HL-60 (cell line): Measurements from ENCODE around the gene ATL1.

Experiments
- CTCF ChIP-seq: IDR thresholded peaks from one replicate; pipeline ENCODE4 v1.5.1; 2011; ENCODE audit warnings: low read length, control low read depth, inconsistent platforms; ENCODE audit not compliant: insufficient read depth
- GABPA ChIP-seq: IDR thresholded peaks from 2 replicates; pipeline ENCODE4 v1.6.1; 2012; ENCODE audit warnings: low read depth
- POLR2AphosphoS5 ChIP-seq: IDR thresholded peaks from 2 replicates; pipeline ENCODE4 v1.6.1; 2012; ENCODE audit warnings: low read depth
- REST ChIP-seq: IDR thresholded peaks from 2 replicates; pipeline ENCODE4 v1.6.1; 2012; ENCODE audit warnings: low read depth; ENCODE audit not compliant: insufficient replicate concordance
- SPI1 ChIP-seq: IDR thresholded peaks from 2 replicates; pipeline ENCODE4 v1.6.1; 2012; ENCODE audit warnings: low read depth, mild to moderate bottlenecking, borderline replicate concordance

- TF ChIP-seq CTCF (no peak), POLR2AphosphoS5 (no peak), REST (no peak), GABPA (no peak), SPI1 (no peak)
Measured at GRCh38 chr14:50647753-50648152, 87.8 kb downstream of the ATL1 start.
